ENCODE data around the gene HGD.

DNA sequence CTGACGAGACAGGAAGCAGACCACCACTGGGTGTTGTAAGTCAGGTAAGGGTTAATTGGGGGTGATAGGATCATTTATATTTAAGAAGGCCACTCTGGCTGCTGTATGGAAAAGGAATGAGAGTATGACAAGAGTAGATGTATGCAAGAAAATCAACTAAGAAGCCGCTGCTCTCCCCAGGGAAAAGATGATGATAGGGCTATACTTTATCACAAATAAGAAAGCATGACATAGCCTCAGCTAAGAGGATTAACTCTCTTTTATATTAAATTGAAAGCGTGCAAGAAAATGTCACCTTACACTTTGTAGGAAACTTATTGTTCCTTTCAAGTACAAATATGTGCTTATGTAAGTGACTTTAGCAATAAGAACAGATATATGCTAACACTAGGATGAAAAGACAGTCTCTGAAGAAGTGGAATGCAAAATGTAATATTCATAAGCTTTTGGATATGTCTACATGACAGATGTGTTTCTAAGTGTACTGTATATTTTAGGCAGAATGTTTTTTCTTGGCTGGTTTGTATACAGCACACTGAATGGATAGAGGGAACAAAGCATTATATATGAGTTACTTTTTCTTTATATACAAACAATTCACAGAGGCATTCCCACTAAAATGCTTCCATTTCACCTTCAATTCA is 94.6 kb downstream of the HGD start:
- TF ChIP-seq, protein P1, sequence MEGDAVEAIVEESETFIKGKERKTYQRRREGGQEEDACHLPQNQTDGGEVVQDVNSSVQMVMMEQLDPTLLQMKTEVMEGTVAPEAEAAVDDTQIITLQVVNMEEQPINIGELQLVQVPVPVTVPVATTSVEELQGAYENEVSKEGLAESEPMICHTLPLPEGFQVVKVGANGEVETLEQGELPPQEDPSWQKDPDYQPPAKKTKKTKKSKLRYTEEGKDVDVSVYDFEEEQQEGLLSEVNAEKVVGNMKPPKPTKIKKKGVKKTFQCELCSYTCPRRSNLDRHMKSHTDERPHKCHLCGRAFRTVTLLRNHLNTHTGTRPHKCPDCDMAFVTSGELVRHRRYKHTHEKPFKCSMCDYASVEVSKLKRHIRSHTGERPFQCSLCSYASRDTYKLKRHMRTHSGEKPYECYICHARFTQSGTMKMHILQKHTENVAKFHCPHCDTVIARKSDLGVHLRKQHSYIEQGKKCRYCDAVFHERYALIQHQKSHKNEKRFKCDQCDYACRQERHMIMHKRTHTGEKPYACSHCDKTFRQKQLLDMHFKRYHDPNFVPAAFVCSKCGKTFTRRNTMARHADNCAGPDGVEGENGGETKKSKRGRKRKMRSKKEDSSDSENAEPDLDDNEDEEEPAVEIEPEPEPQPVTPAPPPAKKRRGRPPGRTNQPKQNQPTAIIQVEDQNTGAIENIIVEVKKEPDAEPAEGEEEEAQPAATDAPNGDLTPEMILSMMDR (IDR thresholded peaks at IDR 0.05; ENCODE audit: extremely low read depth in 1 of 2, insufficient read depth in 1 of 2, low read depth in 1 of 2, low read length in 2 of 2) = no peak
- TF ChIP-seq POLR2AphosphoS5 (IDR thresholded peaks at IDR 0.05; ENCODE audit: insufficient read depth, low read depth, low read length) (no peak), EZH2 (IDR thresholded peaks at IDR 0.05; ENCODE audit: borderline replicate concordance, low read depth, low read length, severe bottlenecking) (no peak), POLR2A (IDR thresholded peaks at IDR 0.05; ENCODE audit: low read depth, low read length) (no peak), FOS (IDR thresholded peaks at IDR 0.05; ENCODE audit: borderline replicate concordance, insufficient read depth, low read length) (no peak), MYC (IDR thresholded peaks at IDR 0.05; ENCODE audit: low read depth, low read length) (no peak), JUN (IDR thresholded peaks at IDR 0.05; ENCODE audit: borderline replicate concordance, insufficient read depth, insufficient read length, low read depth) (no peak), GATA2 (IDR thresholded peaks at IDR 0.05; ENCODE audit: insufficient read depth, insufficient read length, low read depth, low read length) (no peak)
- TF ChIP-seq, protein P2, sequence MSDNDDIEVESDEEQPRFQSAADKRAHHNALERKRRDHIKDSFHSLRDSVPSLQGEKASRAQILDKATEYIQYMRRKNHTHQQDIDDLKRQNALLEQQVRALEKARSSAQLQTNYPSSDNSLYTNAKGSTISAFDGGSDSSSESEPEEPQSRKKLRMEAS (IDR thresholded peaks at IDR 0.05; ENCODE audit: insufficient read depth, insufficient read length) = no peak
